ENCODE measurements around the gene COL27A1.

Gene COL27A1

DNA sequence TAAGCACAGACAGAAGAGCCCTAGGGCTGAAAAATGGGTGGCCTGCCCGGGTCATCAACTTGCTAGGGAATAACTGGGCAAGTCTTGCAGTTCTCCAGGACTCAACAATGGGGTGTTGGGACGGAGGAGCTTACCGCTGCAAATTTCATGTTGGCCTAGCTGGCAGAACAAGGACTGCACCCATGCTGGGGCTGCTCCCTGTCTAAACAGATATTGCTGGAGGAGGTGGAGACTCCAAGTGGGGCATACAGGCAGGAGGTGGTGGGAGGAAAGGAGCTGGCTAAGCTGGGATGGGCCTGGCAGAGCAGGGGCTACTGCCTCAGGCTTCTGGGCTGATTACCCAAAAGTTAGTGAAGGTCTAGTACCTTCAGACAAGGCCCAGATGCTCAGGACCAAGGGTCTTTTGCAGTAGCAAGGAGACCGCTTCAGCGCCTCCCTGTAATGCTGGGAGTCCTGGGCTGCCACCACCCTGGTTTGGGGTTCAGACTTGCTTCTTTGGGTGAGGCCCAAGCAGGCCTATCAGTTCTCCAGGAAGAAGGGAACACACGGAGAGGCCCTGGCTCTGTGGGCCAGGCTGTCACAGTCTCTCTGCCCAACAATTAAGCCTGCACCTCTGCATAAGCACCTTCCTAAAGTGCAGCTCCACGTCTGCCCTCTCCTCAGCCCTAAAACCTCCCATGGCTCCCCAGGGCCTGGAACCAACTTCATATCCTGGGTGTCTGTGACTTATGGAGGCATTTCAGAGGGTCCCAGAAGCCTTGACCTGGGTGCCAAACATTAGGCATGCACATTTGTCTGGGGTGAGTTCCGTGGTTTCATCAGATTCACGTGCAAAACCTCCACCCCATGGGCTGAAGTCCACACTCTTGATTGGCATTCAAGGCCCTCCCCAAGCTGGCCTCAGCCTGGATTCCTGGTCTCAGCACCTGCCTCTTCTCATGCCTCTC lies 32.0 kb upstream of the COL27A1 start:
- Histone ChIP-seq H3K4me3 (ENCODE audit: low read depth, low read length) (no peak overlapping the region), H3K4me1 (ENCODE audit: control insufficient read depth, insufficient read depth, low read length) (no peaks in the 10 kb centered on the region), H3K9me3 (ENCODE audit: control insufficient read depth, insufficient read depth, low read depth, low read length) (no peaks in the 10 kb centered on the region), H3K27ac (ENCODE audit: extremely low read depth, low read depth, low read length) (no peak overlapping the region), H3K36me3 (ENCODE audit: control insufficient read depth in 2 of 2, insufficient read depth in 1 of 2, low read length in 2 of 2) (no peaks in the 10 kb centered on the region)
- CTCF ChIA-PET: interaction anchor here (0.6 to 1.2 kb wide), 4 partner anchors 15 to 81 kb away, joined by 3 to 5 read pairs (median 4); no protein-coding TSS in a partner anchor
- no peak for TF ChIP-seq TRIM28 (IDR thresholded peaks at IDR 0.05; ENCODE audit: borderline replicate concordance, low read length)
- TF ChIP-seq ZNF521 (tag by site-specific recombination; IDR thresholded peaks at IDR 0.05): no peak
- TF ChIP-seq ZNF510 (tag by site-specific recombination; IDR thresholded peaks at IDR 0.05; ENCODE audit: insufficient replicate concordance): no peak
- TF ChIP-seq ZNF114 (tag by site-specific recombination; IDR thresholded peaks at IDR 0.05): no peak
- no peak for TF ChIP-seq ZNF701 (tag by site-specific recombination; IDR thresholded peaks at IDR 0.05)
- TF ChIP-seq ZNF391 (tag by site-specific recombination; IDR thresholded peaks at IDR 0.05; ENCODE audit: borderline replicate concordance, low read depth): no peak
- TF ChIP-seq ZNF837 (tag by site-specific recombination; IDR thresholded peaks at IDR 0.05): no peak
- TF ChIP-seq ZNF530 (tag by site-specific recombination; IDR thresholded peaks at IDR 0.05; ENCODE audit: low read depth): no peak
- no peak for TF ChIP-seq ZBTB1 (tag by site-specific recombination; IDR thresholded peaks at IDR 0.05)
- POLR2A ChIA-PET: no interaction called here

DNA sequence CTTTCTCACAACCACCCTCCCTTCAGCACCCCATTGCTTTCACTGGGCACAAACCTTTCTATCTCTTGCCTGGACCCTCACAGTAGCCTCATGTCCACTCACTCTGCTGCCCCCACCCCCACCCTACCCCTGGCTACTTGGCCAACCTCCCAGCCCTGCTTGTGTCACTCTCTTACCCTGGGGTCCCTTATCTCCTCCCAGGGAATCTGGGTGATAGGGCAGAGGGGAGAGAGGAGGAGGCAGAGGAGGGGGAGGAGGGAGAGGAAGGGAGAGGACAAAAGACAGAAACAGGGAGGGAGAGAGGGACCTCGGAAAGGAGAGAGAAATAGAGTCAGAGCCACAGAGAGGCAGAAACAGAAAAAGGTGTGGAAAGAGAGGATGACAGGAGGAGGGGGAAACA lies 31.2 kb upstream of the COL27A1 start:
- no peaks in the 10 kb centered on the region for H3K9me3 ChIP-seq (ENCODE audit: control insufficient read depth, insufficient read depth, low read depth, low read length)
- no peak overlapping the region for H3K27ac ChIP-seq (ENCODE audit: extremely low read depth, low read depth, low read length)
- no peak overlapping the region for H3K4me3 ChIP-seq (ENCODE audit: low read depth, low read length)
- no peaks in the 10 kb centered on the region for H3K4me1 ChIP-seq (ENCODE audit: control insufficient read depth, insufficient read depth, low read length)
- TF ChIP-seq, protein P1, sequence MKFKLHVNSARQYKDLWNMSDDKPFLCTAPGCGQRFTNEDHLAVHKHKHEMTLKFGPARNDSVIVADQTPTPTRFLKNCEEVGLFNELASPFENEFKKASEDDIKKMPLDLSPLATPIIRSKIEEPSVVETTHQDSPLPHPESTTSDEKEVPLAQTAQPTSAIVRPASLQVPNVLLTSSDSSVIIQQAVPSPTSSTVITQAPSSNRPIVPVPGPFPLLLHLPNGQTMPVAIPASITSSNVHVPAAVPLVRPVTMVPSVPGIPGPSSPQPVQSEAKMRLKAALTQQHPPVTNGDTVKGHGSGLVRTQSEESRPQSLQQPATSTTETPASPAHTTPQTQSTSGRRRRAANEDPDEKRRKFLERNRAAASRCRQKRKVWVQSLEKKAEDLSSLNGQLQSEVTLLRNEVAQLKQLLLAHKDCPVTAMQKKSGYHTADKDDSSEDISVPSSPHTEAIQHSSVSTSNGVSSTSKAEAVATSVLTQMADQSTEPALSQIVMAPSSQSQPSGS (tag by site-specific recombination; IDR thresholded peaks at IDR 0.05; ENCODE audit: low read depth): no peak
- TF ChIP-seq, protein P2, sequence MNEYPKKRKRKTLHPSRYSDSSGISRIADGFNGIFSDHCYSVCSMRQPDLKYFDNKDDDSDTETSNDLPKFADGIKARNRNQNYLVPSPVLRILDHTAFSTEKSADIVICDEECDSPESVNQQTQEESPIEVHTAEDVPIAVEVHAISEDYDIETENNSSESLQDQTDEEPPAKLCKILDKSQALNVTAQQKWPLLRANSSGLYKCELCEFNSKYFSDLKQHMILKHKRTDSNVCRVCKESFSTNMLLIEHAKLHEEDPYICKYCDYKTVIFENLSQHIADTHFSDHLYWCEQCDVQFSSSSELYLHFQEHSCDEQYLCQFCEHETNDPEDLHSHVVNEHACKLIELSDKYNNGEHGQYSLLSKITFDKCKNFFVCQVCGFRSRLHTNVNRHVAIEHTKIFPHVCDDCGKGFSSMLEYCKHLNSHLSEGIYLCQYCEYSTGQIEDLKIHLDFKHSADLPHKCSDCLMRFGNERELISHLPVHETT (tag by site-specific recombination; IDR thresholded peaks at IDR 0.05): no peak
- TF ChIP-seq YY2 (tag by site-specific recombination; IDR thresholded peaks at IDR 0.05) (no peak), ZNF560 (tag by site-specific recombination; IDR thresholded peaks at IDR 0.05; ENCODE audit: borderline replicate concordance) (no peak)
- TF ChIP-seq, protein P3, sequence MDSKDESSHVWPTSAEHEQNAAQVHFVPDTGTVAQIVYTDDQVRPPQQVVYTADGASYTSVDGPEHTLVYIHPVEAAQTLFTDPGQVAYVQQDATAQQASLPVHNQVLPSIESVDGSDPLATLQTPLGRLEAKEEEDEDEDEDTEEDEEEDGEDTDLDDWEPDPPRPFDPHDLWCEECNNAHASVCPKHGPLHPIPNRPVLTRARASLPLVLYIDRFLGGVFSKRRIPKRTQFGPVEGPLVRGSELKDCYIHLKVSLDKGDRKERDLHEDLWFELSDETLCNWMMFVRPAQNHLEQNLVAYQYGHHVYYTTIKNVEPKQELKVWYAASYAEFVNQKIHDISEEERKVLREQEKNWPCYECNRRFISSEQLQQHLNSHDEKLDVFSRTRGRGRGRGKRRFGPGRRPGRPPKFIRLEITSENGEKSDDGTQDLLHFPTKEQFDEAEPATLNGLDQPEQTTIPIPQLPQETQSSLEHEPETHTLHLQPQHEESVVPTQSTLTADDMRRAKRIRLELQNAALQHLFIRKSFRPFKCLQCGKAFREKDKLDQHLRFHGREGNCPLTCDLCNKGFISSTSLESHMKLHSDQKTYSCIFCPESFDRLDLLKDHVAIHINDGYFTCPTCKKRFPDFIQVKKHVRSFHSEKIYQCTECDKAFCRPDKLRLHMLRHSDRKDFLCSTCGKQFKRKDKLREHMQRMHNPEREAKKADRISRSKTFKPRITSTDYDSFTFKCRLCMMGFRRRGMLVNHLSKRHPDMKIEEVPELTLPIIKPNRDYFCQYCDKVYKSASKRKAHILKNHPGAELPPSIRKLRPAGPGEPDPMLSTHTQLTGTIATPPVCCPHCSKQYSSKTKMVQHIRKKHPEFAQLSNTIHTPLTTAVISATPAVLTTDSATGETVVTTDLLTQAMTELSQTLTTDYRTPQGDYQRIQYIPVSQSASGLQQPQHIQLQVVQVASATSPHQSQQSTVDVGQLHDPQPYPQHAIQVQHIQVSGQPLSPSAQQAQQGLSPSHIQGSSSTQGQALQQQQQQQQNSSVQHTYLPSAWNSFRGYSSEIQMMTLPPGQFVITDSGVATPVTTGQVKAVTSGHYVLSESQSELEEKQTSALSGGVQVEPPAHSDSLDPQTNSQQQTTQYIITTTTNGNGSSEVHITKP (tag by site-specific recombination; IDR thresholded peaks at IDR 0.05): no peak
- TF ChIP-seq, protein P4, sequence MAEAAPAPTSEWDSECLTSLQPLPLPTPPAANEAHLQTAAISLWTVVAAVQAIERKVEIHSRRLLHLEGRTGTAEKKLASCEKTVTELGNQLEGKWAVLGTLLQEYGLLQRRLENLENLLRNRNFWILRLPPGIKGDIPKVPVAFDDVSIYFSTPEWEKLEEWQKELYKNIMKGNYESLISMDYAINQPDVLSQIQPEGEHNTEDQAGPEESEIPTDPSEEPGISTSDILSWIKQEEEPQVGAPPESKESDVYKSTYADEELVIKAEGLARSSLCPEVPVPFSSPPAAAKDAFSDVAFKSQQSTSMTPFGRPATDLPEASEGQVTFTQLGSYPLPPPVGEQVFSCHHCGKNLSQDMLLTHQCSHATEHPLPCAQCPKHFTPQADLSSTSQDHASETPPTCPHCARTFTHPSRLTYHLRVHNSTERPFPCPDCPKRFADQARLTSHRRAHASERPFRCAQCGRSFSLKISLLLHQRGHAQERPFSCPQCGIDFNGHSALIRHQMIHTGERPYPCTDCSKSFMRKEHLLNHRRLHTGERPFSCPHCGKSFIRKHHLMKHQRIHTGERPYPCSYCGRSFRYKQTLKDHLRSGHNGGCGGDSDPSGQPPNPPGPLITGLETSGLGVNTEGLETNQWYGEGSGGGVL (tag by site-specific recombination; IDR thresholded peaks at IDR 0.05): 0 out of 2 replicates have a peak, but pooled peaks have one; percentile 23
- H3K36me3 ChIP-seq (ENCODE audit: control insufficient read depth in 2 of 2, insufficient read depth in 1 of 2, low read length in 2 of 2): no peaks in the 10 kb centered on the region
- ChIA-PET POLR2A (no interaction called here), CTCF (interaction anchor here (1.0 kb wide), 1 partner anchor 167 kb away, joined by 4 read pairs; no protein-coding TSS in a partner anchor)

Data from HEK293 (cell line).